ENCODE results near the gene APLP1. TPM values are rescaled to one million over a fixed set of nuclear protein-coding genes. Genes with fewer than 3 reads are reported as not detected.

The APLP1 gene
- total RNA-seq, 1 experiment from 2014 or later: 36.9 TPM

GRCh38 chr19:35822579-35822978 is 45.8 kb upstream of the APLP1 start:
- H2AFZ ChIP-seq (ENCODE audit: low read length): no peak overlapping the region
- no peak overlapping the region for H3K27ac Mint-ChIP-seq

More at GRCh38 chr19:35822579-35822978, 45.8 kb upstream of the APLP1 start:
- Histone ChIP-seq H3K27me3 (ENCODE audit: insufficient read depth, low read length) (no peaks in the 10 kb centered on the region; the same call in 1 of the 2 replicates), H3K14ac (ENCODE audit: insufficient read depth, low read length) (no peak overlapping the region), H3K56ac (ENCODE audit: insufficient read length, low read depth, low read length) (no peak overlapping the region), H3K4ac (ENCODE audit: low read depth, low read length) (no peak overlapping the region), H2BK5ac (ENCODE audit: insufficient read length, low read length) (no peak overlapping the region), H3K79me1 (ENCODE audit: insufficient read depth, low read depth, low read length, poor library complexity, severe bottlenecking) (no peaks in the 10 kb centered on the region), H3K4me1 (ENCODE audit: insufficient read depth, low read length) (peaks cover 3% of the 10 kb centered on the region; the same call in 1 of the 2 replicates), H3K27ac (ENCODE audit: insufficient read length, low read depth, low read length) (no peak overlapping the region), H2AK5ac (ENCODE audit: insufficient read length, low read length) (no peak overlapping the region), H2BK12ac (ENCODE audit: insufficient read length, low read depth, low read length) (no peak overlapping the region), H2BK120ac (ENCODE audit: low read depth, low read length, poor library complexity, severe bottlenecking) (no peak overlapping the region), H2BK15ac (ENCODE audit: low read depth, low read length) (no peak overlapping the region), H4K8ac (replicated peaks; ENCODE audit: insufficient read length, low read depth, low read length) (no peak overlapping the region), H4K91ac (ENCODE audit: insufficient read length, low read depth, low read length) (no peak overlapping the region), H3K9ac (ENCODE audit: extremely low read depth, insufficient read length, low read length) (no peak overlapping the region), H2BK20ac (ENCODE audit: low read depth, low read length, poor library complexity, severe bottlenecking) (no peak overlapping the region), H3T11ph (ENCODE audit: low read length) (no peak overlapping the region), H3K9me3 (ENCODE audit: control insufficient read depth, low read depth, low read length) (no peaks in the 10 kb centered on the region), H3K23me2 (ENCODE audit: insufficient read length, low read depth, low read length, poor library complexity, severe bottlenecking) (no peaks in the 10 kb centered on the region), H3K4me2 (ENCODE audit: insufficient read depth, insufficient read length, low read length) (no peak overlapping the region), H3K79me2 (ENCODE audit: insufficient read depth, low read length) (no peaks in the 10 kb centered on the region), H3K18ac (ENCODE audit: insufficient read length, low read depth, low read length) (no peak overlapping the region), H4K5ac (ENCODE audit: insufficient read length, low read depth, low read length) (no peak overlapping the region), H4K20me1 (ENCODE audit: control insufficient read depth, insufficient read depth, insufficient read length) (no peaks in the 10 kb centered on the region), H3K23ac (ENCODE audit: insufficient read length, low read depth, low read length) (no peak overlapping the region)
- TF ChIP-seq CTCF (conservative IDR thresholded peaks at IDR 0.05): no peak
- peaks cover 6 to 8% of the 10 kb centered on the region in 2 experiments for H3K4me1 Mint-ChIP-seq
- H3K4me3 Mint-ChIP-seq: no peak overlapping the region
- H3K27me3 Mint-ChIP-seq (ENCODE audit: low read depth): peaks cover 23% of the 10 kb centered on the region
- H3K36me3 Mint-ChIP-seq (ENCODE audit: insufficient read depth in 1 of 3, low read depth in 3 of 3): no peaks in the 10 kb centered on the region
- DNase-seq: no peak
- WGBS (ENCODE audit: extremely low coverage, insufficient read length, low lambda C conversion rate): no CpG with 5 or more reads among the region's 3 CpGs
- H3K9me3 Mint-ChIP-seq: no peaks in the 10 kb centered on the region; a peak in 1 of 5 replicates
